Measurements from ENCODE around the gene NUDT17.

DNA sequence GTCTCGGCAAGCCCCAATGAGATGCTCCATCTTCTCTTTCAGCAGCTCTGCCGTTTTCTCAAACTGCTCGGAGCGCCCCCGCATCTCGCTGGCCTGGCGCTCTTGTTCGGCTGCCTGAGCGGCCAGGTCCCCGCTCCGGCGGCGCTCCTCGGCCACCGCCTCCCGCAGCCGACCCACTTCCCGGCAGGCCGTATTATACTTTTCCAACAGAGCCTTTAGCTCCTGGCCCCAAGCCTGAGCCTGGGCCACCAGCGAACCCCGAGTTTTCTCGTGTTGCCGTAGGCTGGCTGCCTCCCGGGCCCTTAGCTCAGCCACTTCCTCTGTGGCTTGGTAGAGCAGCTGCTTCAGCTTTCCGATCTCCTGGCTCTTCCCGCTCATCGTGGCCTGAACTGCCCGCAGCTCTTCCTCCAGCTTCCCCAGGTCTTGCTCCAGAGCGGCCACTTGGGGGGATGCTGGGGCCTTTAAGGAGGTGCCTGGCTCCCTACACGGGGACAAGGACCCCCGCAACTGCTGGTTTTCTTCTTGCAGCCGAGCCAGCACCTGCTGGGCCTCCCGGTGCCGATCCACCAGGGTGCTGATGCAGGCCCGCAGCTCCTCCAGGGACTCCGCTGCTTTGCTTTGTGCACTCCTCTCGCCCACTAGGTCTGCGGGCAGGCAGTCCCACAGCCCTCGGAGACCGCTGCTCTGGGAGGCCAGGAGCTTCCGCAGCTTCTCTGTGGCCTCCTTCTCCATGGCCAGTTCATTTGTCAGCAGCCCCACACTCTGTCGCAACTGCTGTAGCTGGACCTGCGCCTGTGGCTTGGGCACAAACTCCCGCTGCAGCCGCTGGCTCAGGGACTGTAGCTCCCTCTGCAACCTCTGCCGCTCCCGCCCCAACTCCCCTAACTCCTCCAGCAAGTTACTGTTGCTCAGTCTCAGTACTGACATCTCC is 26.8 kb downstream of the NUDT17 start:
- TF ChIP-seq, protein P1, sequence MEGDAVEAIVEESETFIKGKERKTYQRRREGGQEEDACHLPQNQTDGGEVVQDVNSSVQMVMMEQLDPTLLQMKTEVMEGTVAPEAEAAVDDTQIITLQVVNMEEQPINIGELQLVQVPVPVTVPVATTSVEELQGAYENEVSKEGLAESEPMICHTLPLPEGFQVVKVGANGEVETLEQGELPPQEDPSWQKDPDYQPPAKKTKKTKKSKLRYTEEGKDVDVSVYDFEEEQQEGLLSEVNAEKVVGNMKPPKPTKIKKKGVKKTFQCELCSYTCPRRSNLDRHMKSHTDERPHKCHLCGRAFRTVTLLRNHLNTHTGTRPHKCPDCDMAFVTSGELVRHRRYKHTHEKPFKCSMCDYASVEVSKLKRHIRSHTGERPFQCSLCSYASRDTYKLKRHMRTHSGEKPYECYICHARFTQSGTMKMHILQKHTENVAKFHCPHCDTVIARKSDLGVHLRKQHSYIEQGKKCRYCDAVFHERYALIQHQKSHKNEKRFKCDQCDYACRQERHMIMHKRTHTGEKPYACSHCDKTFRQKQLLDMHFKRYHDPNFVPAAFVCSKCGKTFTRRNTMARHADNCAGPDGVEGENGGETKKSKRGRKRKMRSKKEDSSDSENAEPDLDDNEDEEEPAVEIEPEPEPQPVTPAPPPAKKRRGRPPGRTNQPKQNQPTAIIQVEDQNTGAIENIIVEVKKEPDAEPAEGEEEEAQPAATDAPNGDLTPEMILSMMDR (IDR thresholded peaks at IDR 0.05; ENCODE audit: insufficient read depth, low read depth, low read length), result no peak
- TF ChIP-seq EZH2 (IDR thresholded peaks at IDR 0.05; ENCODE audit: insufficient read depth, low read length), result no peak

Measured in astrocyte (in vitro differentiated cells and primary cell).